DND-41 (cell line): ENCODE data around the gene CERS5.

Source experiments
- ATAC-seq: fragments of 200-7000 bp; cut with Tn5 transposase; 3 replicates; pipeline ENCODE4 v1.9.1; 2021; ENCODE audit warnings: low read depth; ENCODE audit not compliant: insufficient read depth
- DNase-seq: peaks from one replicate; pipeline ENCODE4 v3.0.0-alpha.2; 2020
- H2AFZ ChIP-seq: 2 replicates; pipeline ENCODE4 v1.6.0; 2012; ENCODE audit warnings: low read depth, low read length
- H3K27ac ChIP-seq: 2 replicates; pipeline ENCODE4 v1.5.1; 2012; ENCODE audit warnings: low read length, inconsistent platforms
- H3K27me3 ChIP-seq: fragments of 200-600 bp; sonication (generic); 2 replicates; pipeline ENCODE4 v1.6.0; 2012; ENCODE audit warnings: low read length, mild to moderate bottlenecking, inconsistent platforms; ENCODE audit not compliant: insufficient read depth, poor library complexity
- H3K36me3 ChIP-seq: 2 replicates; pipeline ENCODE4 v1.5.1; 2012; ENCODE audit warnings: low read length, inconsistent platforms; ENCODE audit not compliant: insufficient read depth
- H3K4me1 ChIP-seq: 2 replicates; pipeline ENCODE4 v1.5.1; 2012; ENCODE audit warnings: mild to moderate bottlenecking, low read length; ENCODE audit not compliant: insufficient read depth
- H3K4me2 ChIP-seq: 2 replicates; pipeline ENCODE4 v1.6.0; 2012; ENCODE audit warnings: mild to moderate bottlenecking, moderate library complexity, low read length, inconsistent platforms; ENCODE audit not compliant: insufficient read depth
- H3K4me3 ChIP-seq, 2 experiments: fragments of 200-600 bp in 1 of 2; shearing (Covaris generic) in 1 of 2; 2 replicates each; pipeline ENCODE4 v1.5.1; 2012 to 2016; ENCODE audit warnings: inconsistent platforms in 2 of 2, low read length in 2 of 2, mild to moderate bottlenecking in 2 of 2, low read depth in 1 of 2, moderate library complexity in 1 of 2
- H3K79me2 ChIP-seq: 2 replicates; pipeline ENCODE4 v1.6.0; 2012; ENCODE audit warnings: low read length, inconsistent platforms; ENCODE audit not compliant: insufficient read depth
- H3K9ac ChIP-seq: 2 replicates; pipeline ENCODE4 v1.6.0; 2012; ENCODE audit warnings: low read depth, mild to moderate bottlenecking, inconsistent platforms, low read length, moderate library complexity
- H3K9me3 ChIP-seq: 2 replicates; pipeline ENCODE4 v1.5.1; 2012; ENCODE audit warnings: low read length, moderate library complexity, mild to moderate bottlenecking, inconsistent platforms; ENCODE audit not compliant: insufficient read depth, severe bottlenecking
- H4K20me1 ChIP-seq: 2 replicates; pipeline ENCODE4 v1.6.0; 2012; ENCODE audit warnings: low read length; ENCODE audit not compliant: insufficient read depth
- CTCF ChIP-seq: IDR thresholded peaks from 2 replicates; pipeline ENCODE4 v1.5.1; 2012; ENCODE audit warnings: borderline replicate concordance, low read length, moderate library complexity, mild to moderate bottlenecking; ENCODE audit not compliant: poor library complexity, severe bottlenecking; ENCODE audit errors: extremely low read depth
- EZH2 ChIP-seq: IDR thresholded peaks from 3 replicates; pipeline ENCODE4 v1.6.1; 2012; ENCODE audit warnings: borderline replicate concordance, low read depth, mild to moderate bottlenecking, moderate library complexity, low read length, inconsistent platforms; ENCODE audit not compliant: severe bottlenecking

The CERS5 gene

GRCh38 chr12:50200552-50201273 lies 33.5 kb upstream of the CERS5 start:
- no peak overlapping the region for H3K4me3 ChIP-seq
- no peak overlapping the region for H3K27ac ChIP-seq
- H3K79me2 ChIP-seq = no peaks in the 10 kb centered on the region
- H3K4me2 ChIP-seq = no peak overlapping the region
- H3K36me3 ChIP-seq = peaks cover 35% of the 10 kb centered on the region
- no peak overlapping the region for H3K9ac ChIP-seq
- no peaks in the 10 kb centered on the region for H3K4me1 ChIP-seq
- TF ChIP-seq EZH2 (no peak), CTCF (no peak)
- ATAC-seq (no peak), DNase-seq (no peak)
- no peak overlapping the region for H2AFZ ChIP-seq
- H3K27me3 ChIP-seq = no peaks in the 10 kb centered on the region
- H4K20me1 ChIP-seq = no peaks in the 10 kb centered on the region
- H3K9me3 ChIP-seq = no peaks in the 10 kb centered on the region

- no peak for TF ChIP-seq CTCF
- TF ChIP-seq EZH2 = no peak
- H3K4me2 ChIP-seq = no peak overlapping the region
- H4K20me1 ChIP-seq = no peaks in the 10 kb centered on the region
- no peak overlapping the region for H3K4me3 ChIP-seq
- ATAC-seq (no peak), DNase-seq (no peak)
- H3K27me3 ChIP-seq = no peaks in the 10 kb centered on the region
- no peaks in the 10 kb centered on the region for H3K79me2 ChIP-seq
- H2AFZ ChIP-seq = no peak overlapping the region
- H3K36me3 ChIP-seq = peaks cover 23% of the 10 kb centered on the region
- H3K9me3 ChIP-seq = no peaks in the 10 kb centered on the region
- H3K4me1 ChIP-seq = no peaks in the 10 kb centered on the region
- no peak overlapping the region for H3K27ac ChIP-seq
- H3K9ac ChIP-seq = no peak overlapping the region
Measured at GRCh38 chr12:50198829-50199228, 31.7 kb upstream of the CERS5 start.

- H3K79me2 ChIP-seq = no peaks in the 10 kb centered on the region
- no peaks in the 10 kb centered on the region for H3K27me3 ChIP-seq
- no peak overlapping the region for H3K4me2 ChIP-seq
- H3K9ac ChIP-seq = no peak overlapping the region
- no peak overlapping the region for H3K4me3 ChIP-seq
- no peaks in the 10 kb centered on the region for H3K9me3 ChIP-seq
- no peaks in the 10 kb centered on the region for H4K20me1 ChIP-seq
- no peak overlapping the region for H3K27ac ChIP-seq
- no peak for TF ChIP-seq EZH2
- TF ChIP-seq CTCF = no peak
- peaks cover 26% of the 10 kb centered on the region for H3K36me3 ChIP-seq
- DNase-seq (no peak), ATAC-seq (no peak)
- H2AFZ ChIP-seq = no peak overlapping the region
- H3K4me1 ChIP-seq = no peaks in the 10 kb centered on the region
Measured at GRCh38 chr12:50197297-50197727, 30.1 kb upstream of the CERS5 start.
